Measurements from ENCODE around the gene RIPK4. TPM values are rescaled to one million over a fixed set of nuclear protein-coding genes. Genes with fewer than 3 reads are reported as not detected.

Gene RIPK4
- total and polyA plus RNA-seq, 12 donors: 0.04 to 0.18 (median 0.14) TPM; not detected in 5

- no peak overlapping the region for H3K4me3 ChIP-seq
- no peak overlapping the region for H3K27ac ChIP-seq
- WGBS, 4 donors: 66 to 83% (median 75%) methylated on average over 7 of the region's 7 CpGs
- H3K9me3 ChIP-seq (replicated peaks in 1 of 3): no peaks in the 10 kb centered on the region
- no peak for TF ChIP-seq POLR2A (IDR thresholded peaks at IDR 0.05)
- TF ChIP-seq CTCF (IDR thresholded peaks at IDR 0.05): no peak
- intact Hi-C loops (cut with DNase I): no loop called here
- no peak for DNase-seq
- no peaks in the 10 kb centered on the region for H3K36me3 ChIP-seq (replicated peaks in 1 of 2)
- H3K4me1 ChIP-seq (replicated peaks in 1 of 2): no peaks in the 10 kb centered on the region
- H3K27me3 ChIP-seq: peaks cover 2% of the 10 kb centered on the region
Observed at GRCh38 chr21:41709166-41709565, 57.7 kb downstream of the RIPK4 start.

GRCh38 chr21:41707960-41708330 lies 58.9 kb downstream of the RIPK4 start:
- Histone ChIP-seq H3K9me3 (replicated peaks in 1 of 3) (no peaks in the 10 kb centered on the region), H3K27me3 (peaks cover 3% of the 10 kb centered on the region), H3K27ac (no peak overlapping the region), H3K36me3 (replicated peaks in 1 of 2) (no peaks in the 10 kb centered on the region), H3K4me3 (no peak overlapping the region), H3K4me1 (replicated peaks in 1 of 2) (no peaks in the 10 kb centered on the region)
- DNase-seq: no peak
- intact Hi-C loops (cut with DNase I): no loop called here
- TF ChIP-seq POLR2A (IDR thresholded peaks at IDR 0.05) (no peak), CTCF (IDR thresholded peaks at IDR 0.05) (no peak)

GRCh38 chr21:41707231-41707959 lies 59.5 kb downstream of the RIPK4 start:
- Histone ChIP-seq H3K36me3 (replicated peaks in 1 of 2) (no peaks in the 10 kb centered on the region), H3K27ac (no peak overlapping the region), H3K4me3 (no peak overlapping the region), H3K27me3 (peaks cover 3% of the 10 kb centered on the region), H3K9me3 (replicated peaks in 1 of 3) (no peaks in the 10 kb centered on the region), H3K4me1 (replicated peaks in 1 of 2) (no peaks in the 10 kb centered on the region)
- intact Hi-C loops (cut with DNase I): no loop called here
- no peak for DNase-seq
- TF ChIP-seq CTCF (IDR thresholded peaks at IDR 0.05) (no peak), POLR2A (IDR thresholded peaks at IDR 0.05) (no peak)
- WGBS, 4 donors: 52 to 69% (median 60%) methylated on average over 4 to 6 of the region's 6 CpGs

GRCh38 chr21:41706678-41707077 lies 60.2 kb downstream of the RIPK4 start:
- no peak overlapping the region for H3K4me3 ChIP-seq
- H3K36me3 ChIP-seq (replicated peaks in 1 of 2): no peaks in the 10 kb centered on the region
- no peaks in the 10 kb centered on the region for H3K9me3 ChIP-seq (replicated peaks in 1 of 3)
- peak in 2 of 7 donors; percentile 7 to 21 for DNase-seq
- WGBS, 4 donors: 38 to 49% (median 46%) methylated on average over 3 of the region's 3 CpGs
- no peak overlapping the region for H3K27ac ChIP-seq
- intact Hi-C loops (cut with DNase I): no loop called here
- H3K4me1 ChIP-seq (replicated peaks in 1 of 2): no peaks in the 10 kb centered on the region
- no peak for TF ChIP-seq CTCF (IDR thresholded peaks at IDR 0.05)
- TF ChIP-seq POLR2A (IDR thresholded peaks at IDR 0.05): no peak
- peaks cover 3% of the 10 kb centered on the region for H3K27me3 ChIP-seq
